GM18505 (cell line): ENCODE data around the gene OSBPL3.

Source experiments
- ATAC-seq: cut with Tn5 transposase; IDR thresholded peaks from one replicate; pipeline ENCODE4 v1.9.1; 2021; ENCODE audit not compliant: unreplicated experiment
- POLR2A ChIP-seq: IDR thresholded peaks from 4 replicates; pipeline ENCODE4 v1.6.1; 2011; ENCODE audit warnings: borderline replicate concordance; ENCODE audit not compliant: insufficient read depth, insufficient read length; ENCODE audit errors: extremely low read depth

OSBPL3 gene

DNA sequence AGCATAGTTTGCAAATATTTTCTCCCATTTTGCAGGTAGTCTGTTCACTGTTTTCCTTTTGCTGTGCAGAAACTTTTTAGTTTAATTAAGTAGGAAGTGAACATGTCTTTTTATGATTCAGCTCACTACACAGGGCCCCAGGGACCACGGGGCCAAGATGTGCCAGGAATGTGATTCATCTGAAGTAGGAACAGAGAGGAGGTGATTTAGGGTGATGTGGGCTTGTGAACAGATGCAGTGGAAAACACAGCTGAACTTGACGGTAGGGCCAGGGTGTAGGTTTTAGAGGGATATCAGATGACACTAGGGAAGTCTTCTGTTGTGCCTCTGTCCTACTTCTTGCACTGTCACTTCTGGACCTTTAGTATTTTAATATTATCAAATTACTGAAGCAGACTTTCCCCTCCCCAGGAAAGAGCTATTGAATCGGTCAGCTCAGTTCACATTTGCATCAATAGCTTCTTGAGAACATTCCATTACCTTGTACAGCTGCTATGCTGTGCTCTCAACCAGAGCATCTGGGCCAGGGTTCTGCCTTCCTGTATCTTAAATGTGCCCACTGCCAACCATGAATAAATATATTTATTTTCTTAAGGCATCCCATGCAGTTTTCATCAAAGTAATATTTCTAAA, 96.9 kb downstream of the OSBPL3 start:
- no peak for TF ChIP-seq POLR2A
- no peak for ATAC-seq

DNA sequence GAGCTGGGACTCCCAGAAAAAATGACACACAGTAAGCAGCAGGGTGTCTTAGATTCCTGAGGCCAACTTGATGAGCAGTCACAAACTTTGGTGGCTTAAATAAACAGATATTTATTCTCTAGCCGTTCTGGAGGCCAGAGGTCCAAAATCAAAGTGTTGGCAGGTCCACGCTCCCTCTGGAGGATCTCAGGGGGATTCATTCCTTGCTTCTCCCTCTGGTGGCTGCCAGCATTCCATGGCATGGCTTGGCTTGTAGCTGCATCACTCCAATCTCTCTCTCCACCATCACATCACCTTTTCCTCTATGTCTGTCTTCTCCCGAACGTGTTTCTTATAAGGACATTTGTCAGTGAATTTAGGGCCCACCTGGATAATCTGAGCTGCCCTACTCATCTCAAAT, 98.4 kb downstream of the OSBPL3 start:
- ATAC-seq, result no peak
- TF ChIP-seq POLR2A, result no peak

DNA sequence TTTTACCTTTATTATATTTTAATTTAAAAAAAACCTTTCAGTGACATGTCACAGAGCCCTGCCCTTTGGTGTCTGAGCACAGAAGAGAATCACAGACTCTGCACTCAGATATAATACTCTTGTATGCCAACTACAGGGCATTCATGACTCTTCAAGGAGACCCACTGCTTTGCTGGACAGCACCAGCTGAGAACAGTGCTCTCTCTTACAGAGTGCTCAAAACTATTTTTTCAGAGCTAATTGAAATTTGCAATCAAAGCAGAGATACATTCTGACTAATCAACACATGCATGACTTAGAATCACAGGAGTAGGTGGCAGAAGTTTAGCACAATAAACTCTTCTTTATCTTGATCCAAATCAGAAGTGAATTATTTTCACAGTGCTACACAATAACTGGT, 99.1 kb downstream of the OSBPL3 start:
- no peak for TF ChIP-seq POLR2A
- ATAC-seq, result no peak

DNA sequence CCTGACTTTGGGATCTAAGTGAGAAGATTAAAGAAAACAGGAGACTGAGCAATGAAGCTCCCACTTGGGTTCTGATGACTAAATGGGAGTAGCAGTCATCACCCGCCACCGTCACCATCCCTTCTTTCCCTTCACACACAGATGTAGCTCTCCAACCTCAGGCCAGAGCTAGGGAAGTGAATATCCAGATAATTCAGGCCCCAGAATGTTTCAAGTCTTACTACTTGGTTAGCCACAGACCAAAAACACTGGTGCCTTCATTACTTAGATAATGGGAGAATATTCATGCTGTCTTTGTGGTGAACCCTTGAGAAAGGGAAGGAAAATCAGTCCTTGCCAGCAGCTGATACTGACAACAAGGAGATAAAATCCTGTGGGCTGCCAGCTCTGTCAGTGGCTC, 100.7 kb downstream of the OSBPL3 start:
- TF ChIP-seq POLR2A, result no peak
- ATAC-seq, result no peak

DNA sequence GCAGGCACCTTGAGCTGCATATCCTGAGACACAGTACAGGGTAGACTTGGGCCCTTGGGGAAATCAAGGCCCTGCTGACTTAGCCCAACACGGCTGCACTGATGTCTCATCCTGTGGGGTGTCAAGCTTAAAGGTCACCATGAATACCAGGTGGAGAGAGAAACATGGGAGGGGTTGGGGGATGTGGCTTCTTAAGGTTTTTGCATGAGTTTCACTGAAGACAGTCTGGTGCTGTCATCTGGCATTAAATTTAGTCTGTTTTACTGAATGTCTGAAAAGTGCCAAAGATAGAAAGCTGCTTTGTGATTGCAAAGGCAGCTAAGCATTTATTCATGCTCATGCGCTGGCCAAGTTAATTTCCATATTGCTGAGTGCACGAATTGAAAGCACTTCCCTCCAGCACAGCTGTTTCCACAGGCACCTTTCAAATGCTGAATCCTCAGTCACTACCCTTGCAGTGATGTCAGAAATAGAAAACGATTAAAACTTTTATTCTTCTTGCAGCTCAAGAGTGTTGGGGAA, 102.1 kb downstream of the OSBPL3 start:
- ATAC-seq, result peak; percentile 89
- no peak for TF ChIP-seq POLR2A

DNA sequence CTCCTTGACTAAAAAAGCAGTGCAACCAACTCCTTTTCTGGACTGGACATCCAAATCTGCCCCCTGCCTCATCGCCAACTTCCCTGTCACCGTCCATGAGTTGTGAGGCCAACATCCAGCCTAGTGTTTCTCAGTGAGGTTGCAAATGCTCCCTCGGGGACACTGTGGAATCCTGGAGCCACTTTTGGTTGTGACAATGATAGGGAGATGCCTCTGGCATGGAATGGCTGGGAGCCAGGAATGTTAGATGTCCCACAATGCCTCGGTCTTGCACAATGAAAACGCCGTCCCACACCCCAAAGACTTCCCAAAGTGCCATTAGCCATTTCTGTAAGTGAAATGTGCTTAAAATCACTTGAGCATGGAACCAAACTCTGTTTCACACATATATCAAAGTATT, 105.2 kb downstream of the OSBPL3 start:
- no peak for TF ChIP-seq POLR2A
- ATAC-seq, result no peak

DNA sequence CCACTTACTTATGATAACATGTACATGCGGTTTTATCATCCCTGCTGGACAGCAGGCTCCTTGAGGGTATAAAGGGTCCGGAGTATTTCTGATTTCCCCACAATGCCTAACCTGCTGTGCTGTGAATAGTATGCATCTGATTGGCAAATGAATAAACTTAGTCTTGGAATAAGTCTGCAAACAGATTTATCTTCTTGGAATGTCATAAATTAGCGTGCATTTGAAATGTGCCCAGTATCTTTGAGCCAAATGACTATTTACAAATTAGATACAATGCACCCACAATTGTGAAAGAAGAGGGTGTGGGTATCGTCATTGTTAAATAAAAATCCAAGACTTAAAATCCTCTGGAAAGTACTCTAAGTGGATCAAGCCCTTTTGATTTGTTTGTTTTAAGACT, 106.0 kb downstream of the OSBPL3 start:
- no peak for TF ChIP-seq POLR2A
- ATAC-seq, result no peak

DNA sequence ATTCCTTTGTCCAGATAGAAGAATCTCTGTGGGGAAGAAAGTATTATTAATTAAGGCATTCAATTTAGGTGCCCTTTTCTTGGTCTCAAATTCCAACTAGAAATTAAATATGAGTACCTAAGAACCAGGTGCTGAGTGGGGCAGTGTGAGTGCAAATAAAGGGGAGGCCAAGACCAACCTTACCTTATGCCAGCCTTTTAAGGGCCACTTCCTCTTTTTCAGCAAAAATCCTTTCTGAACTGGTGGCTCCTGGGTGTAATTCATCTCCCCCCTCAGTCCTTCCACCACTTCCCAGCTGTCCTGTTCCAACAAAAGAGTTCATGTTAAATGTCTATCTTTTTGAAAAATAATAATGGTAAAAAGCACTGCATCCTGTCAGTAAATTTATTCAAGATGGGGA, 108.2 kb downstream of the OSBPL3 start:
- TF ChIP-seq POLR2A, result no peak
- ATAC-seq, result no peak

DNA sequence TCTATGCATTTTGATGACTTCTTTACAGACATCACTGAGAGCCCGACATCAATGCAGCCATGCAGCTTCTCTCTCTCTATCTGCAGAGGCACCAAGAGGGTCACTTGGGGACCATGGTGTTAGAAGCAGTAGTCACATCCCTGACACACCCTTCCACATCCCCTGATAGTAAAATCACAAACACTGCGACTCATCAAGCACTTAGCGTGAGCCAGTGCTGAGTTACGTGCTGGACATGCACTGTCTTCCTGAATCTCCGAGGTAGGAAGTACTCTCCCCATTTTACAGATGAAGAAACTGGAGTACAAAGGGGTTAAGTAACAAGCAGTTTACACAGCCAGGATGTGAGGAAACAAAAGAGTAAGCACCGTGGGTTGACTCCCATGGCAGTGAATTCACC, 109.2 kb downstream of the OSBPL3 start:
- no peak for TF ChIP-seq POLR2A
- no peak for ATAC-seq

DNA sequence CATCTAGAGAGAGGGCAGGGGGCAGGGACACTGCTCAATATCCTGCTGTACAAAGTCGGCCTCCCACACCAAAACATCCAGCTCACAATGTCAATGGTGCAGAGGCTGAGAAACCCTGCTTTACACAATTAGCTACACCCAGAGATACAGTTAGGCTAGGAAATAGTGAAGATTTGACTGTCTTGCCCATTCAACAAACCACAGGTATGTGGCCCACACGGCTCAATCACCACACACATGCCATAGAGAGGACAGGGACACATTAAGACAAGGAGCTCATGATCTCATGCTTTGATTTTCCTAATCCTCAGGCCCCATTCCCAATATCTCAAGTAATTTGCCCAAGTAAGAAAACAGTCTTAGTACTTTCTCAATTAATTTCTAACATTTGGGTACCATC, 110.4 kb downstream of the OSBPL3 start:
- no peak for ATAC-seq
- TF ChIP-seq POLR2A, result no peak

DNA sequence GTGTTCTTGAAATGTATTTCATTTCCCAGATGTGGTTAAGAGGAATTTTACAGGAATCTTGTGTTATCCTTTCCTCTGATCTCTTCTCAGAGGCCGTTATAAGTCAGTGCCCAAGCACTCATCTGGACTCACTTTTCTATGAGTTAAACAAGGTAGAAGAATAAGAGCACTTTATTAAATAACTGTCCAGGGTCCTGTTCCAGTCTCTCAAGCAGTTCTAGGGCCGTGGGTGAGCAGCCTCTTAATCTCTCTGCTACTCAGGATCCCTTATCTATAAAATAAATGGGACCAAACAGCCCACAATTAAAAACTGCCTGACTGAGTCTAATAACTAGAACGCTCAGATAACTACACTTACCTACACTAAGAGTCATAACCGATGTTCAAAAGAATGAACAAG, 111.2 kb downstream of the OSBPL3 start:
- ATAC-seq, result no peak
- TF ChIP-seq POLR2A, result no peak

DNA sequence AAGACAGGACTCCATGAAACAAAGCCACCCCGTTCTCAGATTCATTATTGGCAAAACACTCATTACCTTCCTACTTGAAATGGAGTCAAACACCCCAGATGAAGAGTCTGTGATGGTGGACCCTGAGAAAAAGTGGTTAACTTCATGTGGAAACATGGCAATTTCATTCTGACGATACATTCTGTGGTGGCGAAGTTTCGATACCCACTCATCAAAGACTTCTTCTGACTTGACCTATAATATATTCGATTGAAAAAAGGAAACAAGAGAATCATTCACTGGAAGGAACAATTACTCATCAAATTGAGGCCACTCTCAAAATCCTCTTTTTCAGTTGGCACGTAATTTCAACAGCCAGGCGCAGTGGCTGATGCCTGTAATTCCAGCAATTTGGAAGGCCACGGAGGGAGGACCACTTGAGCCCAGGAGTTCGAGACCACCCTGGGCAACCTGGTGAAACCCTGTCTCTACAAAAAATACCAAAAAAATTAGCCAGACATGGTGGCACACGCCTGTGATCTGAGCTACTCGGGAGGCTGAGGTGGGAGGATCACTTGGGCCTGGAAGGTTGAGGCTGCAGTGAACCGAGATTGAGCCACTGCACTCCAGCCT, 113.9 kb downstream of the OSBPL3 start:
- no peak for TF ChIP-seq POLR2A
- no peak for ATAC-seq

DNA sequence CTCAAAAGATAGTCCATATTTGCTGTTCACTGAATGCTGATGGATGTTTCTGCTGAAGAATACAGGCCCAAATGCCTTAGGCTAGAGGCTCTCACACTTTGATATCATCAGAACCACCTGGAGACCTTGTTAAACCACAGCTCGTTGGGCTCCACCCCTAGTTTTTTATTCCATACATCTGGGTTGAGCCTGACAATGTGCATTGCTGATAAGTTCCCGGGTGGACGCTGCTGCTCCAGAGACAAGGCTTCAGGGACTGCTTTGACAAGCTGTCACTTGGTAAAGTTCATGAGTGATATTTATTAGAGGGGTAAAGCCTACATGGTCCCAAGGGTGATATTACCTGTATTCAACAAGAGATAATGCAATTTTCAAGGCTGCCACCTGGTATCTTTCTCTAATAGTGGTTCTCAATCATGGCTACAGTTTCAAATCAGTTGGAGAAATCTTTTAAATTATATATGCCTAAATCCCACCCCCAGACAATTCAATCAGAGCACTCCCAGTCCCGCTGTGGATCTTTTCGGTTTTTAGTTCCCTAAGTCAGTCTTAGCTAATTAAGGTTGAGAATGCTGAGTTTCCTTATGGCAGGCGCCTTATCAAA, 115.7 kb downstream of the OSBPL3 start:
- no peak for TF ChIP-seq POLR2A
- no peak for ATAC-seq

DNA sequence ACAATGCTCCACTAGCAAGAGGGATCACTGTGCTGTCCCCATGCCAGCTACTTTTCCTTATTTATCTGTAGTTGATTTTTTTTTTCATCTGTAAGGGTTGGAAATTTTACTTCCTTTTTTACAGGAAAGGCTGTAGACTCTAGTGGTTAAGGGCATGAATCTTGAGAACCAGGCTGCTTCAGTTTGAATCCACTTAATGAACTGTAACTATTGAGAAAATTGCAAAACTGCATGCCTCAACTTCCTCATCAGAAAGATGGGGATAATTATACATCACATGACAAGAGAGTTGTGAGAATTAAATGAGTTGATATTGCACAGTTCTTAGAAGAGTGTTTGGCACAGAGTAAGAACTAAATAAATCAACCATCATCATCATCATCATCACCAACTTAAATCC, 116.4 kb downstream of the OSBPL3 start:
- no peak for TF ChIP-seq POLR2A
- no peak for ATAC-seq
